Stimulated activated CD4-positive, alpha-beta T cell treated with anti-CD3 and anti-CD28 coated beads, Interleukin-1b, Interleukin-23, amount 100 ng/mL, for 4 hours (primary cell): ENCODE results near the gene CFAP57.

Experiments
- DNase-seq, 2 donors: peaks; one replicate each; pipeline ENCODE4 v3.0.0-alpha.2; 2020; ENCODE audit warnings: low read depth in 2 of 2

Gene CFAP57

DNA sequence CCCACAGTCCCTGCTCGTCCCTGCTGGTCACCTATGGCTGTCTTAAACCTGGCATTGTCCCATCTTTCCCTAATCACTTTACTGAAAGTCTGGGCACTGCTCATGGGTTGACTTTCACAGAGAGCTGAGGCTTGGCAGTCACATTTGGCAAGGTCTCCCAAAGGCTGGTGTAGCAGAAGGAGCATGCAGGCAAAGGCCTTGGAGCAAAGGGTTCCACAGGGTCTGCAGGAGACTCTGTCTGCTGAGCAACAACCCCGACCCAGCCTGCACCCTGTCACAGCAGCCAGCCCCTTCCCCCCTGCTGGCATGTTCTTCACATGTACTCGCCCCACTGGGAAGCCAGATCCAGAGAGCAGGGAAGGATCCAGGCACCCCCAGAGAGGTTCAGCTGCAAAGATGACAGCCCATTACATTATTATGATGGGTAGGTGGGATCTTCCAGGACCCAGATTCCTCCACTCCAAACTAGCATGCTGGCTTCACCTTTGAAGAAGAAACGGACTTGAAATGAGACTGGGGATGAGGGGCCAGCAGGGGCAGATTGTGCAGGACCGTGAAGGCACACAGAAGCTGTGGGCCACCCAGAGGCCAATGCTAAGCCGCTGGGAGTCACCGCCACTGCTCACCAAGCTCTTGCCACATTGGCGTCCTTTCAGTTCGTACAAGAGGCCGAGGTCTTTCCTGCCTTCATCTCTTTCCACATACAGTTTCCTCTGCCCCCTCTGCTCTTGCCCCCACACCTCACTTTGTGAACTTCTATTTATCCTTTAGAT lies 83.5 kb downstream of the CFAP57 start:
- DNase-seq, result no peak

DNA sequence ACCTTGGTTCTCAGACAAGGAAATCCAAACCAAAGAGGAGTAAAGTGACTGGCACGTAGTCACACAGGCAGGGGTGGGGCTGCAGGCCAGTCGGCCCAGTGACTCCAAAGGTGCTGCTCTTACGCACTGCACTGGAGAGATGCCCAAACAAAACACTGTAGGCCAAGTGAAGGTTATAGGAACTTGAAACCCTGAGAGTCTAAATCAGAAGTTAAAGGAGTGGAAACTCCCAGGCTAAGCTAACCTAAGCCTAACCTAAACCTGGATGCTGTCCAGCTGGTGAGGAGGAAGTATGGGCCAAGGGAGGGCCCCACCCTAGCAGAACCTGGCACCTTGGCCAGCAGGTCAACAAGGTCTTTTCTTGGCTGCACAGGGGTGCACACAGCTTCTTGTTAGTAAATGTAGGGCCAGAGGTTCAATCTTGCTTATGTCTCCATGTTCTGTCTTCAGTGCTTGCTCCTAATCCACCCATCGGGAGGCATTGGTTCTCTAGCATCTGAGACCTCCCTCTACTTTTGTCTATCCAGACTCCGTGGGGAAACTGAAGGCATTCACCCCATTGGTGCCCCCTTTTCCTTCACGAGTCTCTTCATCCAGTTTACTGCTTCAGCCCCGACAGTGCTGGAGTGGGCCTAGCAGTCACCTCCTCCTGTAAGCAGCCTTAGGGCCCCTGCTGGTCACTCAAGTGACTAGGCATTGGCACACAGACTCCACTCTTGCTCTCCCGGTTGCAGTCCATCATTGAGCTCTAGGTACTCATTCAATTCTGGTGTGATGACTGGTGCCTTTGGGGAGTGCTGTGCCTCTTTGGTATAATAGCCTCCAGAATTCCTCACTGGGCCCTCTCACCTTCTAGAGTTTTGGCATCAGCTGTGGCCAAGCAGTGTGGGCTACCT lies 84.8 kb downstream of the CFAP57 start:
- DNase-seq, result no peak

DNA sequence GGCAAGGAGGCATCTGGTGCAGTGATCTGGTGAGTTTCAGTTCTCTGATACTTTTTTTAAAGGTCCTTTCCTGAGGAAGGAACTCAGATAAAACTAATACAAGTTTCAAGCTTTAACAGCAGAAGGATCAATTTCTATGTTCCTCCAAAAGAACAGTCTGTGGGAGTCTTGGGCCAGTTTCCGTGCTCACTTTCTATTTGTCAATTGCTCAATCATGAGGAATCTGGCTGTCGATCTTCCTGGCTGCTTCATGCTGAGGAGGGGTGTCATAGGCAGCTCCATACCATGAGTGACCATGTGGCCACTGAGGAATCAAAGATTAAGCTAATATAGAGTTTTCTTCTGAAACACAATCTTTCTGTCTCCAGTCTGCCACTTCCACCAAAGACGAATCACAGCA lies 86.2 kb downstream of the CFAP57 start:
- DNase-seq, result no peak

DNA sequence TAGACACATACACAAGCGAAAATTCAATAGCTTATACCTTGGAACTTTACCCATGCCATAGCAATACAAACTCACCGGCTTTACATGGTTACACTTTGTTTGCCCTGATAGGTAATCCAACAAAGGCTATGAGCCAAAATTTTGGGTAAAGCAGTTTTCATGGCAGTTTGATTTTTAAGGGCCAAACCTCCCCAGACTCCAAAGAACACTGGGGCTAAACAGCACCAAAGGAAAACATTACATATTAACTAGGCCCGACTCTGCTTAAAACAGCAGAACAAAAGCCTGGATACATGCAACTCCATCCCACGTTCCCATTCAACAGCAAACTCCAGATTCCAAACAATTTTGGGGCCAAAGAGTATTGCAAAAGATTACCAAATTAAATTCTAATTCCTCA lies 93.3 kb downstream of the CFAP57 start:
- DNase-seq, result no peak

DNA sequence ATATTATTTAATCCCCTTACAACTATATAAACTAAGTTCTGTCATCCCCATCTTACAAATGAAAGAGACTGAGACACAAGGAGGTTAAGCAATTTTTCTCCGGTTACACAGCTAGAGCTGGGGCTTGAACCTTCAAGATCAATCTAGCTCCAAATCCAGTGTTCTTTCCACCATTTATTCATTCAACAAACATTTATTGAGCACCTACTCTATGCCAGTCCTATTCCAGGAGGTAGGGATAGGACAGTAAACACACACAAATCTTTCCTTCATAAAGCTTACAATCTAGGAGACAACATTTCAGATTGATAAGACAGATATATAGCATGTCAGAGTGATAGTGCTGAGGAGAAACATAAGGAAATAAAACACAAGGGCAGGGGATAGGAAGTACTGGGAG lies 94.8 kb downstream of the CFAP57 start:
- no peak for DNase-seq

DNA sequence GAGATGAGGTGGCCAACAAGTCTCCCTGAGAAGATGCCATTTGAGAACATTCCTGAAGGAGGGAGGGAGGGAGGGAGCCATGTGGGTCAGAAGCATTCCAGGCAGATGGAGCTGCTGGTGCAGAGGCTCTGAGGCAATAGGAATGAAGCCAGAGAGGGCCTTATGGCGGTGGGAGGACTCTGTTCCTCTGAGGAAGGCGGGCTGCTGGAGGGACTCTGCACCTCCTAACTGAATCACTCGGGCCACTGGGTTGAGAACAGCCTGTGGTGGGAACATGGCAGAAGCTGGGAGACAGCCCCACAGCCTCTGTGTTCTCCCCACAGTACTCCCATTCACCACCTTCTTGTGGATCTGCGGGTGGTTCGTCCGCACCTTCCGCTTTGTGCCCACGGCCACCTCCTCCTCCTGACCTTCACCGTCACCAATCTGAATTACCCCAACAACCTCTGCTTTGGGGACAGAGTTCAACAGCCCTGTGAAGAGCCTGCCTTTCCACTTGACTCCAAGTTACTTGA lies 95.2 kb downstream of the CFAP57 start:
- DNase-seq, result no peak

DNA sequence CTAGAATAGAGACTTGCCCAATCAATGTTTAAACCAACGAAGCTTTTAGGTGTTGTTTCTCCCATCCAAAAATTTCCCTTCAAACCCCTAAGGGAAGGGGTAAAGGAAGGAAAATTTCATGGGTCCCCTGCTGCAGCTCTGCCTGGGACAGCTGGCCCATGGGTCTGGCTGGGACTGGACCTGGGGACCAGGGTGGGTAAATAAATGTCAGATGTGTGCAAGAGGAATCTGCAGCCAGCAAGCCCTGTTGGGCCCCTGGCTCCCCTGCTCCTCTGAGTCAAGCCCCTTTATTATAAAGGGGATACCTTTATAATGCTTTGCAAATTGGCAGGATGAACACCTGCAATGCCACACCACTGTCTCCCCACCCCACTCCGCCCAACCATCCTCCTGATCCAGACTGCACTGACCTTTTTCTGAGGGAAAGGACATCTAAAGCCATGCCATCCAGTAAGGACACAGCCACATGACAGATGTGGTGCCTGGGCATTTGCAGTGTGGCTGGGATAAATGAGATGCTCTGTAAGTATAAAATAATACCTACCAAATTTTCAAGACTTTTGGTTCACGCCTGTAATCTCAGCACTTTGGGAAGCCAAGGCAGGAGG lies 95.8 kb downstream of the CFAP57 start:
- DNase-seq, result no peak

DNA sequence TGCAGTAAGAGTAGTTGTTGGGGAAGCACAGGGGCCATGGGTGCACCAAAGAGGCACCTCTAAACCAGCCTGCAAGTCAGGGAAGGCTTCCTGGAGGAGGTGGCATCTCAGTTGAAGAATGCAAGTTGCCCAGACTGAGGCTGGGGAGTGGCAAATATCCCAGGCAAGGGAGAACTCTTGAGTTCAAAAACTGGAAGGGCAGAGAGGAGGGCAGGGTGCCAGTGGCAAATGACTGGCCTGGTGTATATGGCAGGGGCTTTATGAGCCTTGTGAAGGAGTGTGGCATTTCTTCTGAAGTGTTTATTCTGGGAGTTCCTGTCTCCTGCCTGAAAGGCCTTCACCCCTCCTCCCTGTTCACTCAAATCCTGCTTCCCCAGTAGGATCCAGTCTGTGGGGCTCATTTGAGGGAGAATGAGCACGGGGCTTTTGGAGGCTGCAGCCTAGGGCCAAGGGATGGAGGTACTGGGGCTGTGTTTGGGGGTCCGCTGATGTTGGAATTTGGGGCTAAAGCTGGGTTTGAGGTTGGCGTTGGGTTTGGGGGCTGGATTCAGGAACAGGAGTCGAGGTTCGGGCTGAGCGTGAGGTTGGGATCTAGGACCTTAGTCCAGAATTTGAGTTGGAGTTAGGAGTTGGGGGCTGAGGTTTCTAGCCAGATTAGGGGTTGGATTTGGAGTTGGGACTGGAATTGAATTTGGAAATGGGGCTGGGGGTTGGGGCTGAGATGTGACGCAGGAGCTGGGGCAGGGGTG lies 97.7 kb downstream of the CFAP57 start, which contains the start of gene TMEM125:
TMEM125 (plus strand) TSS at position 357 of the 749 bp plus-strand sequence. CDS start 2,740 bp downstream, outside the sequence.
- no peak for DNase-seq

DNA sequence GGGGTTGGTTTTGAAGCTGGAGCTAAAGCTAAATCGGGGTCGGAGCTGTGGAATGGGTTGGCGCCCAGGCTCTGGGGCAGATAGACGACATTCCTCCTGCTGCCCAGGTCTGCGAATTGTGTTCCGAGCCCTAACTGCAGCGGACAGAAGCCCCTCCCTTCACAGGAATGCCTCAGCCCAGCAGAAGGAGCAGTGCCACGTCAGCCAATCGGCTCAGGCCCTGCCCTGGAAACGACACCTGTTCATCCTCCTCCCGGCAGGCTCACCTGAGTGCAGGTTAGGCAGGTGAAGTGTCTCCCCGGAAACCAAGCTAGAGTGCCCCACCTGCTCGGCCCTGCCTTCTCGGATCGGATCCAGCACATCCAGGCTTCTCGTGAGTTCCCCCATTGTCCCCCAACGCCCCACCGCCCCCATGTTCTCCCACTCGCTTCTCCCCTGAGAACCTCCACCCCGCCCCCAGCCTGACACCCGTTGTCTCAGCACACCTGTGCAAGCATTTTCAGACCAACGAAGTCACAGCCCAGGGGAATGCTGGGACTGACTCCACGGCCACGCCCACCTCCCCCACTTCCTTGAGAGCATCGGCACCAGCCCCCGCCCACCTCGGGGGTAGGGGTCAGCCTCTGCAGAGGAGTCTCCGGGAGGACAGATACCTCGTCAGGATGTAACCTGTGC lies 98.4 kb downstream of the CFAP57 start:
- DNase-seq, result peak in 1 of 2 donors; percentile 6

DNA sequence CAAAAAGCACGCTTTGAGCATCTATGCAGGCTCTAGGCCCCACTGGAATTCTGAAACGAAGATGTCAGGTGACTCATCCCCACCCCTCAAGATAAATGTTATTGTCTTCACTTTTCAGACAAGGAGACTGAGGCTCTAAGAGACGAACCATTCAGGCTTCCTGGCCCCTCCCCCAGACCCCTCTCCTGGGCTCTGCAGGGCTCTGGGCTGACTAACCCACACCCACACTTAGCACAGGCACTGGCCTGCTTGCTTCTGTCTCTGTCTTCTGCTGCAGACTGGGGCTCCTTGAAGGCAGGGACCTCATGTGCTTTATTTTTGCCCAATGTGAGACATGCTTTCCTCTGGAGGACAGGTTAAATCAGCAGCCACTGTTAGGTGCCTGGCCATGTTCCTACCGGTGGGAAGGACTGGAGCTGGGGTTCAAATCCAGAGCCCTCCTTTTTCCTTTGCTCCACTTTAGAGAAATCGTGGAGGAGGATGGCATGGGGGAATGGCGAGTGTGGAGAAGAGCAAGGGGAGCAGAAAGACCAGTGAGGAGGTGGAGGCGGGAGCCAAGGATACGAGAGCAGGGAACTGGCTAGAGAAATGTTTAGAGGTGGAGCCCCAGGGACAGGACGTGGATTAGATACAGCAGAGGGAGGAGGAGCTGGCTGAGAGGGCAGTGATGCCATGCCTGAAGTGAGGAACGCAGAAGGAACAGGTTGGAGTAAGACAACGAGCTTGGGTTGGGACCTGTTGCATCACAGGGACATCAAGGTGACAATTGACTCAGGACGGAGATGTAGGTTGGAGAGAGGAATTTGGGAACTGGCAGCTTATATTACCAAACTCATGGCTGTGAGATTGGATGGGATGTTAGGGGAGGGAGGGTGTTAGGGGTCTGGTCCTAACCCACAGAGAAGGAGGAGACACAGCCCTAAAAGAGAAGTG lies 99.3 kb downstream of the CFAP57 start:
- DNase-seq, result no peak

DNA sequence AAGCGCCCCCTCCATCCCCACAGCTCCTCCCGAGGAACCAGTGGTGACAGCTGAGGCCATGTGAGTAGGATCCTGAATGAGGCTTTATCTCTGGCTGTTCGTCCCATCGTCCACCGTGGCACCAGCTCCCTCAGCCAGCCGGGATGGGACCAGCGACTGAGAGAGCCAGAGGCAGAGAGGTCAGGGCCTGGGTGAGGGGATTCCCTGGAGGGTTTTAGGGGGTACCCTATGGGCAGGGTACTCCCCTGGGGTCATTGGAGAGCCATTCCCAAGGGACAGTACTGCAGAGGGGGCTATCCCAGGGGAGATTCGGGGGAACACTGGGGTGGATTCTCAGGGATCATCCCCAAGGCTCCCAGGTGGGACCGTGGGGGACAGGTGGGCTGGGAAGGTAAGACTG lies 100.0 kb downstream of the CFAP57 start:
- DNase-seq, result no peak

DNA sequence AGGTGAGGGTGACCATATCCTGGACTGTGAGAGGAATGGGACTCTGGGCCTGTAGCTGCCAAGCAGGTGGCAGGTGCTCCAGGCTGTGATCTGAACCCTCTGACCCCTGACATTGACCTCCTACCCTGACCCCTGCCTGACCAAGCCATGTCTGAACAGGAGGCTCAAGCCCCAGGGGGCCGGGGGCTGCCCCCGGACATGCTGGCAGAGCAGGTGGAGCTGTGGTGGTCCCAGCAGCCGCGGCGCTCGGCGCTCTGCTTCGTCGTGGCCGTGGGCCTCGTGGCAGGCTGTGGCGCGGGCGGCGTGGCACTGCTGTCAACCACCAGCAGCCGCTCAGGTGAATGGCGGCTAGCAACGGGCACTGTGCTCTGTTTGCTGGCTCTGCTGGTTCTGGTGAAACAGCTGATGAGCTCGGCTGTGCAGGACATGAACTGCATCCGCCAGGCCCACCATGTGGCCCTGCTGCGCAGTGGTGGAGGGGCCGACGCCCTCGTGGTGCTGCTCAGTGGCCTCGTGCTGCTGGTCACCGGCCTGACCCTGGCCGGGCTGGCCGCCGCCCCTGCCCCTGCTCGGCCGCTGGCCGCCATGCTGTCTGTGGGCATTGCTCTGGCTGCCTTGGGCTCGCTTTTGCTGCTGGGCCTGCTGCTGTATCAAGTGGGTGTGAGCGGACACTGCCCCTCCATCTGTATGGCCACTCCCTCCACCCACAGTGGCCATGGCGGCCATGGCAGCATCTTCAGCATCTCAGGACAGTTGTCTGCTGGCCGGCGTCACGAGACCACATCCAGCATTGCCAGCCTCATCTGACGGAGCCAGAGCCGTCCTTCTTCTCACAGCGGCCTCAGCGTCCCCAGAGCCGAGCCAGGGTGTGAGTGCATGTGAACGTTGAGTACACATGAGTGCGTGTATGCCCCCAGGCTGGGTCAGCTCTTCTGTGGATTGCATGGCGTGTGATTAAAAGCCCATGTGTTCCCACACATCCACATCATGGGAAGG lies 100.7 kb downstream of the CFAP57 start:
- DNase-seq, result no peak

DNA sequence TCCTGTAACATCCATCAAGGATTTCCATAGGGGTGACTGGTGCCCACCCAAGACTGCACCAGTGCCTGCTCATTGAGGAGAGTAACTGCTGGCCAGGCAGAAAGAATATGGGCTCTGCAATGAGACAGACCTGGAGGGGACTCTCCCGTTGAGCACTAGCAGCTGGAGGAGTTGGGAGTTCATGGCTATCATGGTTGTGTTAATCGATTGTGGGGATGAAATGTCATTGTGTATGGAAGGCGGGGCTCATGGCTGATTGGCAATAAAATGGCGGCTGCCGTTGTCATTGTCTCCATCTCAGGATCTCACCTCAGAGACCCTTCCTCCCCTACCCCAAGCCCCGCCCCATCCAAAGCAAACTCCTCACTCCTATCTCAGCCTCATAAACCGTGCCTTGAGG lies 101.6 kb downstream of the CFAP57 start:
- no peak for DNase-seq

DNA sequence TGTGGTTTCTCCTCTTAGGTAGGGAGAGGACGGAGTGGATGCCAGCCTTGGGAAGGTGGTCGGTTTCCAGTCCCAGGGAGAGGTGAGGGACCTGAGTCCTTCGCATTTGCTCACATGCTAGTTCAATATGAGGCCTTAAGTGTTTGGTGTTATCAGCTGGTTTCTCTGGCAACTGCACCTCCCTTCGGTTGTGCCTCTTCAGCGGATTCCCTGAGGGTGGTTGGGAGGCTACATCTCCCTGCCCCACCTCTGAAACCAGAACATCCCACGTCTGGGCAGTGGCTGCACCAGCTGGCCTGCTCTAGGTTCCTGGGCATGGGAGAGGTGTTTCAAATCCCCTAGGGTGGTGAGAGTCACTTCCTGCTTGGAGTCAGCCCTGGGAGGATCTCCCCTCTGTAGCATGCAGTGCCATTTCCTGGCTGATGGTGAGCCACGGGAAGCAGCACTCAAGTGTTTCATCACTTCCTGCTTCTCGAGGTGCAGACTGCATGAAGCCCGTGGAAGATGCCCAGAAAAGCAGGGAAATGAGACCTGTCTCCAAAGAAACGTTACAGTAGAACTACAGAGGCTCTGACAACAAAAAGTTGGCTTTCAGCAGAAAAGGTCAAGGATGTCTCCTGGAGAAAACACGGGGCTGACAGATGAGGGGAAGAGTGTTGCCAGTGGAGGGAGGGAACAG lies 102.1 kb downstream of the CFAP57 start:
- peak in 1 of 2 donors; percentile 7 for DNase-seq

DNA sequence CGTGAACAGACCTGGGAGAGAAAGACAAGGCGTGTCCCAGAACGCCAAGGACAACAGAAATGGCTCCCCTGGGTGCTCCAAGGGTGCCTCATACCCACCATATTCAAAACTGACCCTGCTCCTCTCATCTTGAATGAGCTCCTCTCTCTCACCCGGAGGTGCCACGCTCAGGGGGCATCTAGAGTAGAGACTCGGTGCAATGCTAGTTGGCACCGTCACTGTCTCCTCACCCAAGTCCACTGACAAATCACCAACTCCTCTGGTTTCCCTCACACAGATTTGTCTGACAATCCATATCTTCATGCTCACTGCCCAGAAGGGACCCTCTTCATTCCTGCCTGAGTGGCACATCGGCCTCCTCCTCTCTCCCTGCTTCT lies 102.7 kb downstream of the CFAP57 start:
- DNase-seq, result no peak

DNA sequence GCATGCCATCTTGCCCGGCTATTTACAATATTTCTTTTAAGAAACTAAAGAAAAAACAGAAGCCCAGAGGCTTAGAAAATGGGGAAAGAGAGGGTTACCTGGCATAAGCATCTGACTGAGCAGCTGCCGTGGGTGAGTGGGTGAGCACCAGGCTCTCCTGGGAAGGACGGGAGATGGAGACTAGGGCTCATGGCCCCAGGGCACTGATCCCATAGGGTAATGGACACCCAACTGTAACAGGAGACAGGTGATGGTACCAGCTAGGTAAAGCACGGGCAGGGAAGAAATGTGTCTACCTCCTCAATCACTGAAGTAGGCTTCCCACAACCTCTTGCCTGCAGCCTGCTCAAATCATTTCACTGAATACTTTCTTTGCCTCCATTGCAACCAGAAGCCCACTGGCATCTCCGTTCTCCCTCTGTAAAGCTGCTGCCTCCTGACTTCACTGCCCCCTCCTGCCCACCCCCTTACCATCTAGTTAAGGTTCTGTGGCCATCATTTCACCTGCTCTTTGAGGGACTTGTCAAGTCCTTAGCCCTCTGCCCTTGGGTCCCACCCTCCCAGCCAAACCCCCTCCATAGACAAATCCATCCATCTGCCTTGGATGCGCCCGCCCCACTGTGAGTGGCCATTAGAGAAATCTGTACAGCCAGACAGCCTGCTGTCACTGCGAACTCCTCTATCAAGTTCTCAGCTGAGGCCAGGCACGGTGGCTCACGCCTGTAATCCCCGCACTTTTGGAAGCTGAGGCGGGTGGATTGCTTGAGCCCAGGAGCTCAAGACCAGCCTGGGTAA lies 103.9 kb downstream of the CFAP57 start:
- DNase-seq, result no peak

DNA sequence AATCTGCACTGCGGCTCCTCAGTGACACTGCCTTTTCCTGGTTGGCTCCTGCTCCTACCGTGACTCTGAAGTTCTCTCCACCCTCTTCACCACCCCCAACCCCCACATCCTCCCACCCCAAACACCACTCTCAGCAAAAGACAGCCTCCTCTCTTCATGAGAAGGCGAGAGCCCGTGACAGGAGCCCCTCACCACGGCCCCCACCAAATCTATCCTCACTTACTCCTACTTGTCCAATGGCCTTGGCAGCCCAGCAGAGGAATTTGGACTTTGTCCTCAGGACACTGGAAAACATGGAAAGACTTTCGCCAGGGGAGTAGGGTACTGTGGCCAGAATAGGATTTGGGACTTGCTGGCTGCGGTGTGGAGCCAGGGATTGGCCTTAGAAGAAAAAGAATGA lies 104.5 kb downstream of the CFAP57 start:
- DNase-seq, result no peak
